Measurements from ENCODE around the gene ABCA8.

DNA sequence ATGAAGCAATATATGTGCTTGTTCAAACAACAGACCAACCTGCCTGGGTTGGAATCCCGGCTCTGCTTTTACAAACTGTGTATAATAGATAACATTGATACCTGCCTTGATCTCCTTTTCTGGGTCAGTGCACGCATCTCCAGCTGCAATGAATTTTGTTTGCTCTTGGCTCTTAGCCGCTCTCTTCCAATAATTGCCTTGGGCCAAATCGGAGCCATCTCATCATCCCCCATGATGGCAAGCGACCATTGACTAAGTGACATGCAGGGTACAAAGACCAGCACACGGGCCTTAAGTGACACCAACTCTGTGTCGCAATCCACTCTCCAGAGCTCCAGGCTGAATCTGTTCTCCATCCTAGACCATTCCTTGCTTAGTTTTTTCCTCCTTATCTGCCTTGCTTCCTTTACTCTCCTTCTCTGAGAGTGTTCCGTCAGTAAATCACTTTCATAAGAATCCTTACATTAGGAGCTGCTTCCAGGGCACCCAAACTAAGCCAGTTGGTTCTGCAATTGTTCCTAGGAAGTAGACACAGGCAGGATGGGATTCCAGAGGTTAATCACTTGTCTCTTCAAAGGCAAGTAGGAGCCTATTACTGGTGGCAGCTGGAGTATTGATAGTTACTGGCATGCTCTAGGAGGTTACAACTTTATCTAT, 134.2 kb downstream of the ABCA8 start:
- TF ChIP-seq, protein P1, sequence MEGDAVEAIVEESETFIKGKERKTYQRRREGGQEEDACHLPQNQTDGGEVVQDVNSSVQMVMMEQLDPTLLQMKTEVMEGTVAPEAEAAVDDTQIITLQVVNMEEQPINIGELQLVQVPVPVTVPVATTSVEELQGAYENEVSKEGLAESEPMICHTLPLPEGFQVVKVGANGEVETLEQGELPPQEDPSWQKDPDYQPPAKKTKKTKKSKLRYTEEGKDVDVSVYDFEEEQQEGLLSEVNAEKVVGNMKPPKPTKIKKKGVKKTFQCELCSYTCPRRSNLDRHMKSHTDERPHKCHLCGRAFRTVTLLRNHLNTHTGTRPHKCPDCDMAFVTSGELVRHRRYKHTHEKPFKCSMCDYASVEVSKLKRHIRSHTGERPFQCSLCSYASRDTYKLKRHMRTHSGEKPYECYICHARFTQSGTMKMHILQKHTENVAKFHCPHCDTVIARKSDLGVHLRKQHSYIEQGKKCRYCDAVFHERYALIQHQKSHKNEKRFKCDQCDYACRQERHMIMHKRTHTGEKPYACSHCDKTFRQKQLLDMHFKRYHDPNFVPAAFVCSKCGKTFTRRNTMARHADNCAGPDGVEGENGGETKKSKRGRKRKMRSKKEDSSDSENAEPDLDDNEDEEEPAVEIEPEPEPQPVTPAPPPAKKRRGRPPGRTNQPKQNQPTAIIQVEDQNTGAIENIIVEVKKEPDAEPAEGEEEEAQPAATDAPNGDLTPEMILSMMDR (IDR thresholded peaks at IDR 0.05): no peak
- TF ChIP-seq POLR2A (IDR thresholded peaks at IDR 0.05): no peak

Data from thyroid gland (tissue), 4 donors.